ENCODE data around the gene PICALM.

DNA sequence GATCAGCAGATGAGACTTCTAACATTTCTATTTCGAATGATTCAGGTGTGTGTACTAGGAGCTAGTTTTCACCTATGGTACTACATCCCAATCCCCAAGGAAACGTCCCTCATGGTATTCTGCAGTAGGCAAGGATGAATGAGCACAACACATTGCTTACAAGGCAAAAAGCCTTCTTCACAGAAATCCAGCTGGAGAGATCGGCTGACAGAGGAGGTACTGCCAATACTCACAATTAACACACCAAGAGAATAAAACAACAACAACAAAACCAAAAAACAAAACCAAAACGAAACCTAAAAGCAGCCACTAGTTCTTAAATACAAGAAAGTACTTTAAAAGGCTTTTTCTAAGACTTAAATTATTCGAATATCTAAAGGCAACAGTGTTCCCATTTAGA lies 101.4 kb downstream of the PICALM start:
- no peak for TF ChIP-seq EP300 (IDR thresholded peaks at IDR 0.05)
- TF ChIP-seq, protein P1, sequence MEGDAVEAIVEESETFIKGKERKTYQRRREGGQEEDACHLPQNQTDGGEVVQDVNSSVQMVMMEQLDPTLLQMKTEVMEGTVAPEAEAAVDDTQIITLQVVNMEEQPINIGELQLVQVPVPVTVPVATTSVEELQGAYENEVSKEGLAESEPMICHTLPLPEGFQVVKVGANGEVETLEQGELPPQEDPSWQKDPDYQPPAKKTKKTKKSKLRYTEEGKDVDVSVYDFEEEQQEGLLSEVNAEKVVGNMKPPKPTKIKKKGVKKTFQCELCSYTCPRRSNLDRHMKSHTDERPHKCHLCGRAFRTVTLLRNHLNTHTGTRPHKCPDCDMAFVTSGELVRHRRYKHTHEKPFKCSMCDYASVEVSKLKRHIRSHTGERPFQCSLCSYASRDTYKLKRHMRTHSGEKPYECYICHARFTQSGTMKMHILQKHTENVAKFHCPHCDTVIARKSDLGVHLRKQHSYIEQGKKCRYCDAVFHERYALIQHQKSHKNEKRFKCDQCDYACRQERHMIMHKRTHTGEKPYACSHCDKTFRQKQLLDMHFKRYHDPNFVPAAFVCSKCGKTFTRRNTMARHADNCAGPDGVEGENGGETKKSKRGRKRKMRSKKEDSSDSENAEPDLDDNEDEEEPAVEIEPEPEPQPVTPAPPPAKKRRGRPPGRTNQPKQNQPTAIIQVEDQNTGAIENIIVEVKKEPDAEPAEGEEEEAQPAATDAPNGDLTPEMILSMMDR (IDR thresholded peaks at IDR 0.05): no peak

All from suprapubic skin (tissue), 3 donors.